DOHH2 (cell line): ENCODE data around the gene TMEM176B.

ENCODE experiments used
- CTCF ChIP-seq: fragments of 200-600 bp; sonication (generic); IDR thresholded peaks from one replicate; pipeline ENCODE4 v1.5.1; 2014; ENCODE audit warnings: antibody characterized with exemption, mild to moderate bottlenecking, low read depth, low read length; ENCODE audit not compliant: poor library complexity, severe bottlenecking
- EZH2phosphoT487 ChIP-seq: fragments of 200-600 bp; sonication (generic); IDR thresholded peaks from 2 replicates; pipeline ENCODE4 v1.6.1; 2017; ENCODE audit warnings: borderline replicate concordance, mild to moderate bottlenecking, antibody characterized with exemption, low read length, moderate library complexity, mixed read lengths

GRCh38 chr7:150751702-150752101, 48.5 kb downstream of the TMEM176B start:
- TF ChIP-seq CTCF (no peak), EZH2phosphoT487 (no peak)
